ENCODE results near the gene TP73.

The TP73 gene

GRCh38 chr1:3729594-3730542 is 77.6 kb downstream of the TP73 start:
- H3K36me3 ChIP-seq (ENCODE audit: control insufficient read depth, insufficient read depth, low read length): no peaks in the 10 kb centered on the region
- no peak overlapping the region for H3K9ac ChIP-seq (ENCODE audit: low read length)
- peaks cover 36% of the 10 kb centered on the region for H3K27me3 ChIP-seq (ENCODE audit: control insufficient read depth, insufficient read depth, low read length)
- no peak overlapping the region for H3K4me3 ChIP-seq (ENCODE audit: low read length)
- no peaks in the 10 kb centered on the region for H3K9me3 ChIP-seq (ENCODE audit: control insufficient read depth, low read length)
- H3K4me1 ChIP-seq (ENCODE audit: control insufficient read depth, insufficient read depth, low read length): no peaks in the 10 kb centered on the region

- H3K9me3 ChIP-seq (ENCODE audit: control insufficient read depth, low read length): no peaks in the 10 kb centered on the region
These were observed 78.4 kb downstream of the TP73 start for GRCh38 chr1:3730543-3731247.

GRCh38 chr1:3731583-3732433 is 79.5 kb downstream of the TP73 start:
- no peak overlapping the region for H3K9ac ChIP-seq (ENCODE audit: low read length)
- no peaks in the 10 kb centered on the region for H3K4me1 ChIP-seq (ENCODE audit: control insufficient read depth, insufficient read depth, low read length)
- H3K9me3 ChIP-seq (ENCODE audit: control insufficient read depth, low read length): no peaks in the 10 kb centered on the region
- no peaks in the 10 kb centered on the region for H3K36me3 ChIP-seq (ENCODE audit: control insufficient read depth, insufficient read depth, low read length)
- no peak overlapping the region for H3K4me3 ChIP-seq (ENCODE audit: low read length)
- H3K27me3 ChIP-seq (ENCODE audit: control insufficient read depth, insufficient read depth, low read length): peaks cover 36% of the 10 kb centered on the region

More at GRCh38 chr1:3730543-3731247, 78.4 kb downstream of the TP73 start:
- no peaks in the 10 kb centered on the region for H3K36me3 ChIP-seq (ENCODE audit: control insufficient read depth, insufficient read depth, low read length)
- peaks cover 36% of the 10 kb centered on the region for H3K27me3 ChIP-seq (ENCODE audit: control insufficient read depth, insufficient read depth, low read length)
- H3K4me1 ChIP-seq (ENCODE audit: control insufficient read depth, insufficient read depth, low read length): no peaks in the 10 kb centered on the region
- H3K4me3 ChIP-seq (ENCODE audit: low read length): no peak overlapping the region
- no peak overlapping the region for H3K9ac ChIP-seq (ENCODE audit: low read length)

- H3K4me1 ChIP-seq (ENCODE audit: control insufficient read depth, insufficient read depth, low read length): no peaks in the 10 kb centered on the region
- H3K9me3 ChIP-seq (ENCODE audit: control insufficient read depth, low read length): no peaks in the 10 kb centered on the region
- no peaks in the 10 kb centered on the region for H3K36me3 ChIP-seq (ENCODE audit: control insufficient read depth, insufficient read depth, low read length)
- H3K4me3 ChIP-seq (ENCODE audit: low read length): no peak overlapping the region
- H3K27me3 ChIP-seq (ENCODE audit: control insufficient read depth, insufficient read depth, low read length): peaks cover 32% of the 10 kb centered on the region
- H3K9ac ChIP-seq (ENCODE audit: low read length): no peak overlapping the region
These were observed 80.2 kb downstream of the TP73 start for GRCh38 chr1:3732434-3733093.

- no peaks in the 10 kb centered on the region for H3K36me3 ChIP-seq (ENCODE audit: control insufficient read depth, insufficient read depth, low read length)
- no peak overlapping the region for H3K9ac ChIP-seq (ENCODE audit: low read length)
- peaks cover 27% of the 10 kb centered on the region for H3K27me3 ChIP-seq (ENCODE audit: control insufficient read depth, insufficient read depth, low read length)
- no peaks in the 10 kb centered on the region for H3K9me3 ChIP-seq (ENCODE audit: control insufficient read depth, low read length)
- no peak overlapping the region for H3K4me3 ChIP-seq (ENCODE audit: low read length)
- no peaks in the 10 kb centered on the region for H3K4me1 ChIP-seq (ENCODE audit: control insufficient read depth, insufficient read depth, low read length)
These were observed 81.0 kb downstream of the TP73 start for GRCh38 chr1:3733094-3733882.

GRCh38 chr1:3733883-3734589 is 81.7 kb downstream of the TP73 start:
- H3K36me3 ChIP-seq (ENCODE audit: control insufficient read depth, insufficient read depth, low read length): no peaks in the 10 kb centered on the region
- H3K9me3 ChIP-seq (ENCODE audit: control insufficient read depth, low read length): no peaks in the 10 kb centered on the region
- H3K4me1 ChIP-seq (ENCODE audit: control insufficient read depth, insufficient read depth, low read length): no peaks in the 10 kb centered on the region
- H3K27me3 ChIP-seq (ENCODE audit: control insufficient read depth, insufficient read depth, low read length): peaks cover 21% of the 10 kb centered on the region
- H3K9ac ChIP-seq (ENCODE audit: low read length): no peak overlapping the region
- no peak overlapping the region for H3K4me3 ChIP-seq (ENCODE audit: low read length)

GRCh38 chr1:3734602-3735001 is 82.3 kb downstream of the TP73 start:
- Histone ChIP-seq H3K36me3 (ENCODE audit: control insufficient read depth, insufficient read depth, low read length) (no peaks in the 10 kb centered on the region), H3K9me3 (ENCODE audit: control insufficient read depth, low read length) (no peaks in the 10 kb centered on the region), H3K4me3 (ENCODE audit: low read length) (no peak overlapping the region), H3K27me3 (ENCODE audit: control insufficient read depth, insufficient read depth, low read length) (peaks cover 21% of the 10 kb centered on the region), H3K9ac (ENCODE audit: low read length) (no peak overlapping the region), H3K4me1 (ENCODE audit: control insufficient read depth, insufficient read depth, low read length) (no peaks in the 10 kb centered on the region)

- Histone ChIP-seq H3K36me3 (ENCODE audit: control insufficient read depth, insufficient read depth, low read length) (no peaks in the 10 kb centered on the region), H3K9me3 (ENCODE audit: control insufficient read depth, low read length) (no peaks in the 10 kb centered on the region), H3K27me3 (ENCODE audit: control insufficient read depth, insufficient read depth, low read length) (peaks cover 21% of the 10 kb centered on the region), H3K4me3 (ENCODE audit: low read length) (no peak overlapping the region), H3K9ac (ENCODE audit: low read length) (no peak overlapping the region), H3K4me1 (ENCODE audit: control insufficient read depth, insufficient read depth, low read length) (no peaks in the 10 kb centered on the region)
These were observed 82.8 kb downstream of the TP73 start for GRCh38 chr1:3735027-3735681.

GRCh38 chr1:3735688-3736087 is 83.4 kb downstream of the TP73 start:
- H3K9me3 ChIP-seq (ENCODE audit: control insufficient read depth, low read length): no peaks in the 10 kb centered on the region
- no peaks in the 10 kb centered on the region for H3K4me1 ChIP-seq (ENCODE audit: control insufficient read depth, insufficient read depth, low read length)
- H3K9ac ChIP-seq (ENCODE audit: low read length): no peak overlapping the region
- H3K36me3 ChIP-seq (ENCODE audit: control insufficient read depth, insufficient read depth, low read length): no peaks in the 10 kb centered on the region
- peaks cover 21% of the 10 kb centered on the region for H3K27me3 ChIP-seq (ENCODE audit: control insufficient read depth, insufficient read depth, low read length)
- H3K4me3 ChIP-seq (ENCODE audit: low read length): no peak overlapping the region

GRCh38 chr1:3736131-3736561 is 83.8 kb downstream of the TP73 start:
- Histone ChIP-seq H3K9ac (ENCODE audit: low read length) (no peak overlapping the region), H3K36me3 (ENCODE audit: control insufficient read depth, insufficient read depth, low read length) (no peaks in the 10 kb centered on the region), H3K27me3 (ENCODE audit: control insufficient read depth, insufficient read depth, low read length) (peaks cover 21% of the 10 kb centered on the region), H3K4me1 (ENCODE audit: control insufficient read depth, insufficient read depth, low read length) (no peaks in the 10 kb centered on the region), H3K9me3 (ENCODE audit: control insufficient read depth, low read length) (no peaks in the 10 kb centered on the region), H3K4me3 (ENCODE audit: low read length) (no peak overlapping the region)

Data from mucosa of stomach (tissue), 1 donor.